ENCODE results near the gene GRIK3.

GRIK3 gene

GRCh38 chr1:37015713-37016112 is 18.6 kb downstream of the GRIK3 start:
- no peak for DNase-seq (ENCODE audit: low spot score)

GRCh38 chr1:37012226-37012625 is 22.1 kb downstream of the GRIK3 start:
- no peak for DNase-seq (ENCODE audit: low spot score)

- DNase-seq (ENCODE audit: low spot score) = no peak
Measured at GRCh38 chr1:37010011-37010410, 24.3 kb downstream of the GRIK3 start.

- DNase-seq (ENCODE audit: low spot score) = no peak
Measured at GRCh38 chr1:37009521-37009920, 24.8 kb downstream of the GRIK3 start.

- DNase-seq (ENCODE audit: low spot score) = no peak
Measured at GRCh38 chr1:37006132-37006868, 28.0 kb downstream of the GRIK3 start.

- no peak for DNase-seq (ENCODE audit: low spot score)
Measured at GRCh38 chr1:37002898-37003297, 31.4 kb downstream of the GRIK3 start.

GRCh38 chr1:37001703-37002102 is 32.6 kb downstream of the GRIK3 start:
- no peak for DNase-seq (ENCODE audit: low spot score)

- DNase-seq (ENCODE audit: low spot score) = no peak
Measured at GRCh38 chr1:36996106-36996505, 38.2 kb downstream of the GRIK3 start.

GRCh38 chr1:36994868-36995267 is 39.4 kb downstream of the GRIK3 start:
- no peak for DNase-seq (ENCODE audit: low spot score)

GRCh38 chr1:36994294-36994693 is 40.0 kb downstream of the GRIK3 start:
- no peak for DNase-seq (ENCODE audit: low spot score)

GRCh38 chr1:36992139-36992943 is 42.0 kb downstream of the GRIK3 start:
- DNase-seq (ENCODE audit: low spot score) = no peak

GRCh38 chr1:36991551-36991950 is 42.8 kb downstream of the GRIK3 start:
- DNase-seq (ENCODE audit: low spot score) = no peak

- DNase-seq (ENCODE audit: low spot score) = no peak
Measured at GRCh38 chr1:36990928-36991327, 43.4 kb downstream of the GRIK3 start.

GRCh38 chr1:36989241-36989640 is 45.1 kb downstream of the GRIK3 start:
- DNase-seq (ENCODE audit: low spot score) = peak; percentile 52

GRCh38 chr1:36988741-36989193 is 45.5 kb downstream of the GRIK3 start:
- peak; percentile 66 for DNase-seq (ENCODE audit: low spot score)

GRCh38 chr1:36988321-36988720 is 46.0 kb downstream of the GRIK3 start:
- peak; percentile 47 for DNase-seq (ENCODE audit: low spot score)

- no peak for DNase-seq (ENCODE audit: low spot score)
Measured at GRCh38 chr1:36987276-36987675, 47.0 kb downstream of the GRIK3 start.

GRCh38 chr1:36986241-36986985 is 47.9 kb downstream of the GRIK3 start:
- no peak for DNase-seq (ENCODE audit: low spot score)

- no peak for DNase-seq (ENCODE audit: low spot score)
Measured at GRCh38 chr1:36984675-36985074, 49.6 kb downstream of the GRIK3 start.

GRCh38 chr1:36984026-36984425 is 50.3 kb downstream of the GRIK3 start:
- no peak for DNase-seq (ENCODE audit: low spot score)

GRCh38 chr1:36982709-36983108 is 51.6 kb downstream of the GRIK3 start:
- DNase-seq (ENCODE audit: low spot score) = no peak

GRCh38 chr1:36981771-36982622 is 52.3 kb downstream of the GRIK3 start:
- DNase-seq (ENCODE audit: low spot score) = peak; percentile 20
